ENCODE measurements around the gene FBL. TPM values are rescaled to one million over a fixed set of nuclear protein-coding genes. Genes with fewer than 3 reads are reported as not detected.
"Not testable (repeated sequence)": the region's sequence is repeated elsewhere in the genome, so short reads cannot be mapped to it uniquely, and the experiment has no call there.

The FBL gene
- total RNA-seq, 1 experiment from 2014 or later = 186 TPM

DNA sequence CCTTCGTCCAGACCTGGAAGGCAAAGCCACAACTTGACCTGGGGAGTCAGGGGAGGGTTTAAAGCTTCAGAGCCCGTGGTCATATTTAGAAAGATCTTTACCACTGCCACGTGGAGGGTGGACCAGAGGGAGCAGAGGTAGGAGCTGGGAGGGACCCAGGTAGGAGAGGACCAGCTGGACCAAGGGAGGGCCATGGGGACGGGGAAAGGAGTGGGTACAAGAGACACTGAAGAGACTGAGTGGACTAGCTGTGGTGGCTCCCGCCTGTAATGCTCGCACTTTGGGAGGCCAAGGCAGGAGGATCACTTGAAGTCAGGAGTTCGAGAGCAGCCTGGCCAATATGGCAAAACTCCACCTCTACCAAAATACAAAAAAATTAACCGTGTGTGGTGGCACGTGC is 38.5 kb upstream of the FBL start:
- H3K27ac ChIP-seq (ENCODE audit: low read length); H3K9ac ChIP-seq (ENCODE audit: low read length); H3K4me3 ChIP-seq (ENCODE audit: low read length); H3K79me2 ChIP-seq (ENCODE audit: low read length); intact Hi-C loops (cut with micrococcal nuclease); H3K27me3 ChIP-seq (ENCODE audit: low read length); H3K9me2 ChIP-seq (replicated peaks; ENCODE audit: low read length); H4K20me1 ChIP-seq (ENCODE audit: low read length); DNase-seq; H3K36me3 ChIP-seq (ENCODE audit: low read depth, low read length); H3K9me3 ChIP-seq (ENCODE audit: low read length); H3F3A ChIP-seq (ENCODE audit: low read length, unreplicated experiment); H3K4me1 ChIP-seq (ENCODE audit: insufficient read depth, low read length); BruUV-seq (replicated peaks); ATAC-seq; H3K4me2 ChIP-seq (ENCODE audit: low read length); CTCF ChIA-PET; POLR2A ChIA-PET (ENCODE audit: unreplicated experiment); H2AFZ ChIP-seq (ENCODE audit: low read length): not testable (repeated sequence)

DNA sequence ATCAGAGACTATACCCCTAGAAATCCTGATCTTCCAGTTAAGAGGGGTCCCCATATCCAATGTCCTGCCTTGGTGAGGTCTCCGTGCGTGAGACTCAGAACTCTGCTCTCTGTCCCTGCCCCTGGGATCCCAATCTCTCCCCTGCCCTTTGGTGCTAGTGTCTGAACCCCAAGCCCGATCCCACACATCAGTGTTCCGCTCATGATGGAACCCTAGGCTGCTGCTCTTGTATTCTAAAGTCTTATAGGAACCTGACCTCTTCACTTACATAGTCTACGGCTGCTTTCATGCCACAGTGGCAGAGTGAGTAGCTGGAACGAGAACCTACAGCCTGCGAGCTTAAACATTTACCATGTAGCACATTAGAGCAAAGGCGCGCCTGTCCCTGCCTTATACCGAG is 36.5 kb upstream of the FBL start:
- intact Hi-C loops (cut with micrococcal nuclease); H2AFZ ChIP-seq (ENCODE audit: low read length); DNase-seq; POLR2A ChIA-PET (ENCODE audit: unreplicated experiment); H3K9ac ChIP-seq (ENCODE audit: low read length); H3K4me1 ChIP-seq (ENCODE audit: insufficient read depth, low read length); H3K27ac ChIP-seq (ENCODE audit: low read length); H3K27me3 ChIP-seq (ENCODE audit: low read length); H3K36me3 ChIP-seq (ENCODE audit: low read depth, low read length); H3K9me3 ChIP-seq (ENCODE audit: low read length); H3K4me3 ChIP-seq (ENCODE audit: low read length); H3K79me2 ChIP-seq (ENCODE audit: low read length); H4K20me1 ChIP-seq (ENCODE audit: low read length); CTCF ChIA-PET; H3K9me2 ChIP-seq (replicated peaks; ENCODE audit: low read length); H3F3A ChIP-seq (ENCODE audit: low read length, unreplicated experiment); H3K4me2 ChIP-seq (ENCODE audit: low read length); BruUV-seq (replicated peaks); ATAC-seq: not testable (repeated sequence)

DNA sequence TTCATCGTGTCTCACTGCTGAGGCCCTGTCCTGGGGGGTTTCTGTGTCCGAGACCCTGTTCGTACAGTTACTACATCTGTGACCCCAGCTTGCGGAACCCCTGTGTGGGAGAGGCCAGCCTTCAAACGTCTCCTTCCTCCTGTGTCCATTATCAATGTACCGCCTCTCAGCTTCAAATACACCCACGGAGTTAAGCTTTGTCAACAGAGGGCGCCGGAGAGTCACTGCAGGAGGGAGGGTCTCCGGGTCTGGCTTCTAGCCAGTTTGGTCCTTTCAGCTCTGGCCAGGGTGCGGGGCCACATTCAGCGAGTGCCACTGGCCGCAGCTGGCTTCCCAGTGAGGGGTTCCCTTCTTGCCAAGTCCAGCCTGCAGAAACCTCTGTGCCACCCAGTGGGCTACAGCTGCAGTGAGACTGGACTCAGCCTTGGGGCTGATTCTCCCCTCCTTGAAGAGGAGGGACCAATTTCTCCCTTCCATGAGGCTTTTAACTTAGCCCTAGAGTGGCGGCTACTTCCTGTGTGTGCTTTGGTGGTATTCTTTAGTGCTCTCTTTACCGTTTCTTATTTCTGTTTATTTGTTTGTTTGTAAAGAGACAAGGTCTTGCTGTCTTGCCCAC is 35.4 kb upstream of the FBL start:
- ATAC-seq = peak; percentile 72
- H3K27me3 ChIP-seq (ENCODE audit: low read length); H3K4me3 ChIP-seq (ENCODE audit: low read length); BruUV-seq (replicated peaks); H3K9ac ChIP-seq (ENCODE audit: low read length); POLR2A ChIA-PET (ENCODE audit: unreplicated experiment); H3K9me3 ChIP-seq (ENCODE audit: low read length); H4K20me1 ChIP-seq (ENCODE audit: low read length); H2AFZ ChIP-seq (ENCODE audit: low read length); H3K9me2 ChIP-seq (replicated peaks; ENCODE audit: low read length); intact Hi-C loops (cut with micrococcal nuclease); H3K4me1 ChIP-seq (ENCODE audit: insufficient read depth, low read length); H3F3A ChIP-seq (ENCODE audit: low read length, unreplicated experiment); H3K79me2 ChIP-seq (ENCODE audit: low read length); H3K36me3 ChIP-seq (ENCODE audit: low read depth, low read length); H3K27ac ChIP-seq (ENCODE audit: low read length); H3K4me2 ChIP-seq (ENCODE audit: low read length): not testable (repeated sequence)
- DNase-seq = peak; percentile 51
- CTCF ChIA-PET = interaction anchor here (1.0 kb wide), 1 partner anchor 89 kb away, joined by 3 read pairs; no protein-coding TSS in a partner anchor
- TF ChIP-seq, protein P1, sequence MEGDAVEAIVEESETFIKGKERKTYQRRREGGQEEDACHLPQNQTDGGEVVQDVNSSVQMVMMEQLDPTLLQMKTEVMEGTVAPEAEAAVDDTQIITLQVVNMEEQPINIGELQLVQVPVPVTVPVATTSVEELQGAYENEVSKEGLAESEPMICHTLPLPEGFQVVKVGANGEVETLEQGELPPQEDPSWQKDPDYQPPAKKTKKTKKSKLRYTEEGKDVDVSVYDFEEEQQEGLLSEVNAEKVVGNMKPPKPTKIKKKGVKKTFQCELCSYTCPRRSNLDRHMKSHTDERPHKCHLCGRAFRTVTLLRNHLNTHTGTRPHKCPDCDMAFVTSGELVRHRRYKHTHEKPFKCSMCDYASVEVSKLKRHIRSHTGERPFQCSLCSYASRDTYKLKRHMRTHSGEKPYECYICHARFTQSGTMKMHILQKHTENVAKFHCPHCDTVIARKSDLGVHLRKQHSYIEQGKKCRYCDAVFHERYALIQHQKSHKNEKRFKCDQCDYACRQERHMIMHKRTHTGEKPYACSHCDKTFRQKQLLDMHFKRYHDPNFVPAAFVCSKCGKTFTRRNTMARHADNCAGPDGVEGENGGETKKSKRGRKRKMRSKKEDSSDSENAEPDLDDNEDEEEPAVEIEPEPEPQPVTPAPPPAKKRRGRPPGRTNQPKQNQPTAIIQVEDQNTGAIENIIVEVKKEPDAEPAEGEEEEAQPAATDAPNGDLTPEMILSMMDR (conservative IDR thresholded peaks at IDR 0.05; ENCODE audit: low read depth, low read length) = peak; percentile 42; the same call in 1 of the 2 replicates

DNA sequence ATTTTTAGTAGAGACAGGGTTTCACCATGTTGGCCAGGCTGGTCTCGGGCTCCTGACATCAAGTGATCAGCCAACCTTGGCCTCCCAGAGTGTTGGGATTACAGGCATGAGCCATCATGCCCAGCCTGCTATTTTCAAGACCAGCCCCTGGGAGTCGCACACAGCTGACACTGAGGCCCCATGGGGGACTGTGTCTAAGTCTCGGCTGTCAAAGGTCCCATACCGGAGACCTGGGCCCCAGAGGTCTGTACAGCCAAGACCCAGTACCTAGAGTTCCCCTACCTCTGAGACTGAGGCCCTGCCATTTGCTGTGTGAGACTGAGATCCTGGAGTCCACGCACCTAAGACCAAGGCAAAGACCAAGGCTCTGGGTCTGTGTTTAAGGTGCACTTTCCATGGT is 34.1 kb upstream of the FBL start:
- H4K20me1 ChIP-seq (ENCODE audit: low read length); ATAC-seq; H3K9ac ChIP-seq (ENCODE audit: low read length); H3K9me2 ChIP-seq (replicated peaks; ENCODE audit: low read length); CTCF ChIA-PET; DNase-seq; H3K27ac ChIP-seq (ENCODE audit: low read length); POLR2A ChIA-PET (ENCODE audit: unreplicated experiment); H3K27me3 ChIP-seq (ENCODE audit: low read length); H3K4me3 ChIP-seq (ENCODE audit: low read length); H3K36me3 ChIP-seq (ENCODE audit: low read depth, low read length); H3K4me1 ChIP-seq (ENCODE audit: insufficient read depth, low read length); H3K4me2 ChIP-seq (ENCODE audit: low read length); H3F3A ChIP-seq (ENCODE audit: low read length, unreplicated experiment); H2AFZ ChIP-seq (ENCODE audit: low read length); H3K79me2 ChIP-seq (ENCODE audit: low read length); H3K9me3 ChIP-seq (ENCODE audit: low read length); intact Hi-C loops (cut with micrococcal nuclease); BruUV-seq (replicated peaks): not testable (repeated sequence)

DNA sequence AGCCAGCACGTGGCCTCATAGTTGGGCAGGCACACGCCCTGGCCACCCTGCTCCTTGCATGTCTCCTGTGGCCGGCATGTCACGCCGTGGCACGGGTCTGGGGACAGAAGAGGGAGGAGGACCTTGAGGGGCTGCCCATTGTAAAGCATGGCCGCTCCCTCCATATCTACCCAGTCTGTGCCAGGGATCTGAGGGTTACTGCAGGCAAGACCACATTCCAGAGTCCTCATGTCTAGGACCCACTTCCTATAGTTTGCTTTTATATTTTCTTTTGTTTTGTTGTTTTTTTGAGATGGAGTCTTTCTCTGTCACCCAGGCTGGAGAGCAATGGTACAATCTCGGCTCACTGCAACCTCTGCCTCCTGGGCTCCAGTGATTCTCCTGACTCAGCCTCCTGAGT is 33.6 kb upstream of the FBL start:
- ATAC-seq; CTCF ChIA-PET; DNase-seq; H3K79me2 ChIP-seq (ENCODE audit: low read length); H3K9ac ChIP-seq (ENCODE audit: low read length); H3K4me1 ChIP-seq (ENCODE audit: insufficient read depth, low read length); intact Hi-C loops (cut with micrococcal nuclease); H3K9me2 ChIP-seq (replicated peaks; ENCODE audit: low read length); H3K9me3 ChIP-seq (ENCODE audit: low read length); H2AFZ ChIP-seq (ENCODE audit: low read length); H3K4me3 ChIP-seq (ENCODE audit: low read length); H3F3A ChIP-seq (ENCODE audit: low read length, unreplicated experiment); H3K27me3 ChIP-seq (ENCODE audit: low read length); H3K4me2 ChIP-seq (ENCODE audit: low read length); BruUV-seq (replicated peaks); H3K36me3 ChIP-seq (ENCODE audit: low read depth, low read length); H4K20me1 ChIP-seq (ENCODE audit: low read length); H3K27ac ChIP-seq (ENCODE audit: low read length); POLR2A ChIA-PET (ENCODE audit: unreplicated experiment): not testable (repeated sequence)

DNA sequence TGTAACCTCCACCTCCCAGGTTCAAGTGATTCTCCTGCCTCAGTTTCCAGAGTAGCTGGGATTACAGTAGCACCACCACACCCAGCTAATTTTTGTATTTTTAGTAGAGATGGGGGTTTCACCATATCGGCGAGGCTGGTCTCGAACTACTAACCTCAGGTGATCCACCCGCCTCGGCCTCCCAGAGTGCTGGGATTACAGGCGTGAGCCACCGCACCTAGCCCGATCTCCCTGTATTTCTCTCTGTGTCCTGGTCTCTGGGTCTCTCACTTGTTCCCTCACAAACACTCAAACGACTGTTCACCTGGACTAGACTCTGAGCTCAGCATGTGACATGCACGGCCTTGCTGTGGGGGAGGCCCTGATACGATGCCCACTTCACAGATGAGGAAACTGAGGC is 32.7 kb upstream of the FBL start:
- H3K9ac ChIP-seq (ENCODE audit: low read length); DNase-seq; POLR2A ChIA-PET (ENCODE audit: unreplicated experiment); H3K9me2 ChIP-seq (replicated peaks; ENCODE audit: low read length); H3K27me3 ChIP-seq (ENCODE audit: low read length); ATAC-seq; H2AFZ ChIP-seq (ENCODE audit: low read length); H3K4me3 ChIP-seq (ENCODE audit: low read length); H3K4me1 ChIP-seq (ENCODE audit: insufficient read depth, low read length); H3K36me3 ChIP-seq (ENCODE audit: low read depth, low read length); H3F3A ChIP-seq (ENCODE audit: low read length, unreplicated experiment); CTCF ChIA-PET; H4K20me1 ChIP-seq (ENCODE audit: low read length); H3K4me2 ChIP-seq (ENCODE audit: low read length); H3K27ac ChIP-seq (ENCODE audit: low read length); BruUV-seq (replicated peaks); H3K79me2 ChIP-seq (ENCODE audit: low read length); H3K9me3 ChIP-seq (ENCODE audit: low read length); intact Hi-C loops (cut with micrococcal nuclease): not testable (repeated sequence)

Data from PC-3 (cell line).